Chondrocyte (in vitro differentiated cells): ENCODE results near the gene PHKG2. TPM values are rescaled to one million over a fixed set of nuclear protein-coding genes. Genes with fewer than 3 reads are reported as not detected.

Source experiments
- DNase-seq: peaks from one replicate; pipeline ENCODE4 v3.0.0; 2021; ENCODE audit warnings: mixed read lengths, low spot score
- H3K27ac Mint-ChIP-seq: one replicate; pipeline ENCODE4 v1.8.0; 2021; ENCODE audit warnings: mild to moderate bottlenecking, moderate library complexity, mixed read lengths; ENCODE audit not compliant: unreplicated experiment
- H3K27me3 Mint-ChIP-seq: 2 replicates; pipeline ENCODE4 v1.8.0; 2021; ENCODE audit warnings: low read depth, mixed read lengths
- H3K36me3 Mint-ChIP-seq: 2 replicates; pipeline ENCODE4 v1.8.0; 2021; ENCODE audit warnings: low read depth, mixed read lengths
- H3K4me1 Mint-ChIP-seq: 2 replicates; pipeline ENCODE4 v1.8.0; 2021; ENCODE audit warnings: low read depth, mild to moderate bottlenecking, mixed read lengths
- H3K4me3 Mint-ChIP-seq: one replicate; pipeline ENCODE4 v1.8.0; 2021; ENCODE audit warnings: mild to moderate bottlenecking, moderate library complexity, mixed read lengths; ENCODE audit not compliant: unreplicated experiment
- H3K9me3 Mint-ChIP-seq: 2 replicates; pipeline ENCODE4 v1.8.0; 2021; ENCODE audit warnings: low read depth, mixed read lengths
- CTCF ChIP-seq: fragments of 200-600 bp; sonication (generic); IDR thresholded peaks from 2 replicates; pipeline ENCODE4 v1.5.0; 2021; ENCODE audit warnings: antibody characterized with exemption, mild to moderate bottlenecking, moderate library complexity
- total RNA-seq: library from RNA; stranded (reverse); gene quantifications from 3 replicates; pipeline ENCODE4 v1.2.1, GENCODE V29; 2021

PHKG2 gene
- total RNA-seq, 1 donor from 2014 or later, result 19.0 TPM

GRCh38 chr16:30761928-30762902, 14.0 kb downstream of the PHKG2 start, which contains the start of the genes CFAP119 and RNF40:
Gene CFAP119, minus strand, starts transcription at chr16:30762062. Its CDS starts 314 bp downstream, at chr16:30761748.
Gene RNF40, plus strand, starts transcription at chr16:30762322. Its CDS starts 224 bp downstream, at chr16:30762546.
- Mint-ChIP-seq H3K4me1 (peaks cover 30% of the 10 kb centered on the region), H3K36me3 (peaks cover 12% of the 10 kb centered on the region), H3K27me3 (no peaks in the 10 kb centered on the region), H3K27ac (peak within 1 kb of the TSS; percentile 96), H3K4me3 (peak within 1 kb of the TSS; percentile 87), H3K9me3 (no peaks in the 10 kb centered on the region)
- no peak for TF ChIP-seq CTCF
- DNase-seq, result no peak

GRCh38 chr16:30762991-30763725, 14.9 kb downstream of the PHKG2 start:
- H3K27ac Mint-ChIP-seq, result peak overlapping the region; percentile 89
- H3K36me3 Mint-ChIP-seq, result peaks cover 16% of the 10 kb centered on the region
- no peak for TF ChIP-seq CTCF
- peak overlapping the region; percentile 87 for H3K4me3 Mint-ChIP-seq
- H3K9me3 Mint-ChIP-seq, result no peaks in the 10 kb centered on the region
- H3K27me3 Mint-ChIP-seq, result no peaks in the 10 kb centered on the region
- peaks cover 30% of the 10 kb centered on the region for H3K4me1 Mint-ChIP-seq
- no peak for DNase-seq

- no peak overlapping the region for H3K27ac Mint-ChIP-seq
- no peak for TF ChIP-seq CTCF
- DNase-seq, result no peak
- H3K27me3 Mint-ChIP-seq, result no peaks in the 10 kb centered on the region
- no peaks in the 10 kb centered on the region for H3K9me3 Mint-ChIP-seq
- peaks cover 30% of the 10 kb centered on the region for H3K4me1 Mint-ChIP-seq
- H3K36me3 Mint-ChIP-seq, result peaks cover 22% of the 10 kb centered on the region
- no peak overlapping the region for H3K4me3 Mint-ChIP-seq
These were observed 15.9 kb downstream of the PHKG2 start for GRCh38 chr16:30764086-30764485.

- Mint-ChIP-seq H3K4me1 (peaks cover 30% of the 10 kb centered on the region), H3K4me3 (no peak overlapping the region), H3K27ac (no peak overlapping the region), H3K27me3 (no peaks in the 10 kb centered on the region), H3K36me3 (peaks cover 26% of the 10 kb centered on the region), H3K9me3 (no peaks in the 10 kb centered on the region)
- TF ChIP-seq CTCF, result no peak
- DNase-seq, result no peak
These were observed 16.7 kb downstream of the PHKG2 start for GRCh38 chr16:30764816-30765465.
